Measurements from ENCODE around the gene HIVEP1.

DNA sequence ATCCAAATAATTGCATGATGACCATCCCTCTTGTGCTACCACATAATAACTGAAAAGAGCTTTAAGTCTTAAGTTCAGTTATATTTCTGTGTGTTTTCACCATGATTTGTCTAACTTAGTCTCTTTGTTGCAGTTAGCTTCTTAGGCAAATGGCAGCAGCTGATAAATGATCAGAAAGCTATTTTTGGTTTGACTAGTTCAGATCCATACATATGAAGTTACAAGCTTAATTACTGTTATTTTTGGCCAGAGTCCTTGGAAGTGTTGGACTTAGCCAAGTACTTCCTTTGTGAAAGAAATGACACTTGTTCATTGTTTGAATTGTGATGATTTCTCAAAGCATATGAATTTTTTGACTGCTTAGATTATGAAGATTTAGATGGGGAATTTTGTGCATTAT lies 54.2 kb downstream of the HIVEP1 start:
- TF ChIP-seq, protein P1, sequence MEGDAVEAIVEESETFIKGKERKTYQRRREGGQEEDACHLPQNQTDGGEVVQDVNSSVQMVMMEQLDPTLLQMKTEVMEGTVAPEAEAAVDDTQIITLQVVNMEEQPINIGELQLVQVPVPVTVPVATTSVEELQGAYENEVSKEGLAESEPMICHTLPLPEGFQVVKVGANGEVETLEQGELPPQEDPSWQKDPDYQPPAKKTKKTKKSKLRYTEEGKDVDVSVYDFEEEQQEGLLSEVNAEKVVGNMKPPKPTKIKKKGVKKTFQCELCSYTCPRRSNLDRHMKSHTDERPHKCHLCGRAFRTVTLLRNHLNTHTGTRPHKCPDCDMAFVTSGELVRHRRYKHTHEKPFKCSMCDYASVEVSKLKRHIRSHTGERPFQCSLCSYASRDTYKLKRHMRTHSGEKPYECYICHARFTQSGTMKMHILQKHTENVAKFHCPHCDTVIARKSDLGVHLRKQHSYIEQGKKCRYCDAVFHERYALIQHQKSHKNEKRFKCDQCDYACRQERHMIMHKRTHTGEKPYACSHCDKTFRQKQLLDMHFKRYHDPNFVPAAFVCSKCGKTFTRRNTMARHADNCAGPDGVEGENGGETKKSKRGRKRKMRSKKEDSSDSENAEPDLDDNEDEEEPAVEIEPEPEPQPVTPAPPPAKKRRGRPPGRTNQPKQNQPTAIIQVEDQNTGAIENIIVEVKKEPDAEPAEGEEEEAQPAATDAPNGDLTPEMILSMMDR (IDR thresholded peaks at IDR 0.05), result no peak
- TF ChIP-seq POLR2A (IDR thresholded peaks at IDR 0.05), result no peak

Measured in Peyer's patch (tissue), 4 donors.